Measurements from ENCODE around the gene OR4D9.

DNA sequence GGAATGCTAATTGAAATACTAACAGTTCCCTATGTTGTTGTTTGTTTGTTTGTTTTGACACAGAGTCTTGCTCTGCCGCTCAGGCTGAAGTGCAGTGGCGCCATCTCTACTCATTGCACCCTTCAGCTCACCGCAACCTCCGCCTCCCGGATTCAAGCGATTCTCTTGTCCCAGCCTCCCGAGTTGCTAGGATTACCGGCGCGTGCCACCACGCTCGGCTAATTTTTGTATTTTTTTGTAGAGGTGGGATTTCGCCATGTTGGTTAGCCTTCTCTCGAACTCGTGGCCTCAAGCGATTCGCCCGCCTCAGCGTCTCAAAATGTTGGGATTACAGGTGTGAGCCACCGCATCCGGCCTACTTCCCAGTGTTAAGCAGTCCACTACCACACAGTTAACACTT lies 42.0 kb downstream of the OR4D9 start:
- TF ChIP-seq, protein P1, sequence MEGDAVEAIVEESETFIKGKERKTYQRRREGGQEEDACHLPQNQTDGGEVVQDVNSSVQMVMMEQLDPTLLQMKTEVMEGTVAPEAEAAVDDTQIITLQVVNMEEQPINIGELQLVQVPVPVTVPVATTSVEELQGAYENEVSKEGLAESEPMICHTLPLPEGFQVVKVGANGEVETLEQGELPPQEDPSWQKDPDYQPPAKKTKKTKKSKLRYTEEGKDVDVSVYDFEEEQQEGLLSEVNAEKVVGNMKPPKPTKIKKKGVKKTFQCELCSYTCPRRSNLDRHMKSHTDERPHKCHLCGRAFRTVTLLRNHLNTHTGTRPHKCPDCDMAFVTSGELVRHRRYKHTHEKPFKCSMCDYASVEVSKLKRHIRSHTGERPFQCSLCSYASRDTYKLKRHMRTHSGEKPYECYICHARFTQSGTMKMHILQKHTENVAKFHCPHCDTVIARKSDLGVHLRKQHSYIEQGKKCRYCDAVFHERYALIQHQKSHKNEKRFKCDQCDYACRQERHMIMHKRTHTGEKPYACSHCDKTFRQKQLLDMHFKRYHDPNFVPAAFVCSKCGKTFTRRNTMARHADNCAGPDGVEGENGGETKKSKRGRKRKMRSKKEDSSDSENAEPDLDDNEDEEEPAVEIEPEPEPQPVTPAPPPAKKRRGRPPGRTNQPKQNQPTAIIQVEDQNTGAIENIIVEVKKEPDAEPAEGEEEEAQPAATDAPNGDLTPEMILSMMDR (IDR thresholded peaks at IDR 0.05; ENCODE audit: extremely low read depth in 1 of 2, insufficient read depth in 1 of 2, low read depth in 1 of 2, low read length in 2 of 2), result no peak
- TF ChIP-seq GATA2 (IDR thresholded peaks at IDR 0.05; ENCODE audit: insufficient read depth, insufficient read length, low read depth, low read length) (no peak), EZH2 (IDR thresholded peaks at IDR 0.05; ENCODE audit: borderline replicate concordance, low read depth, low read length, severe bottlenecking) (no peak), POLR2A (IDR thresholded peaks at IDR 0.05; ENCODE audit: low read depth, low read length) (no peak)

Measured in endothelial cell of umbilical vein (primary cell).